Endothelial cell of umbilical vein (primary cell): ENCODE measurements around the gene PDHX. TPM values are rescaled to one million over a fixed set of nuclear protein-coding genes. Genes with fewer than 3 reads are reported as not detected.

ENCODE experiments used
- BruUV-seq: library from RNA; stranded (reverse); fragments of 400-500 nt; replicated peaks from 2 replicates; lab custom pipeline; 2021; lab: Mats Ljungman, UMichigan
- CTCF ChIA-PET: fragments of 300-600, 350-600 bp; sonication (Branson Sonifier 250); formaldehyde crosslinking; loops from one replicate; lab custom pipeline; 2021; ENCODE audit warnings: antibody characterized with exemption, inconsistent platforms; lab: Charles Lee
- POLR2A ChIA-PET: fragments of 300-600, 350-600 bp; sonication (Branson Sonifier 250); formaldehyde crosslinking; loops from one replicate; lab custom pipeline; 2021; ENCODE audit warnings: antibody characterized with exemption, inconsistent platforms; lab: Charles Lee
- DNase-seq: peaks from one replicate; pipeline ENCODE4 v3.0.0-alpha.2; 2011; ENCODE audit warnings: low read depth, low spot score
- FAIRE-seq: peaks from 2 replicates; lab custom pipeline; 2011; peaks lifted over from hg19 to GRCh38; lab: Jason Lieb, UNC
- H2AFZ ChIP-seq: 2 replicates; pipeline ENCODE4 v1.6.0; 2012; ENCODE audit warnings: low read depth, low read length, control low read depth, inconsistent platforms
- H3K27ac ChIP-seq: 2 replicates; pipeline ENCODE4 v1.5.1; 2011; ENCODE audit warnings: low read depth, mild to moderate bottlenecking, control low read depth, low read length, moderate library complexity; ENCODE audit not compliant: insufficient read depth
- H3K27me3 ChIP-seq, 2 experiments: 2 replicates each; pipeline versions ENCODE4 v1.6.0 to v1.6.1; 2011; ENCODE audit warnings: low read length in 2 of 2, mixed read lengths in 1 of 2; ENCODE audit not compliant: control insufficient read depth in 2 of 2, insufficient read depth in 2 of 2
- H3K36me3 ChIP-seq, 2 experiments: 2 replicates in 1 of 2; 3 replicates in 1 of 2; pipeline ENCODE4 v1.5.1; 2011; ENCODE audit warnings: low read length in 2 of 2, mild to moderate bottlenecking in 1 of 2, moderate library complexity in 1 of 2; ENCODE audit not compliant: control insufficient read depth in 2 of 2, insufficient read depth in 2 of 2; ENCODE audit errors: extremely low read depth in 1 of 2
- H3K4me1 ChIP-seq: 3 replicates; pipeline ENCODE4 v1.5.1; 2011; ENCODE audit warnings: mild to moderate bottlenecking, low read length; ENCODE audit not compliant: control insufficient read depth, insufficient read depth; ENCODE audit errors: extremely low read depth
- H3K4me2 ChIP-seq: 2 replicates; pipeline ENCODE4 v1.6.1; 2011; ENCODE audit warnings: low read length, control low read depth, mixed read lengths; ENCODE audit not compliant: insufficient read depth
- H3K4me3 ChIP-seq, 3 experiments: fragments of 200-600 bp in 1 of 3; sonication (generic), shearing (Covaris generic) in 1 of 3; replicated peaks in 1 of 3; 2 replicates each; pipeline ENCODE4 v1.5.1; 2011 to 2016; ENCODE audit warnings: control low read depth in 3 of 3, low read length in 3 of 3, mild to moderate bottlenecking in 2 of 3, inconsistent platforms in 1 of 3, low read depth in 1 of 3, moderate library complexity in 1 of 3; ENCODE audit not compliant: insufficient read depth in 1 of 3
- H3K79me2 ChIP-seq: 2 replicates; pipeline ENCODE4 v1.6.0; 2012; ENCODE audit warnings: low read length, inconsistent platforms; ENCODE audit not compliant: control insufficient read depth, insufficient read depth
- H3K9ac ChIP-seq: replicated peaks from 2 replicates; pipeline ENCODE3; 2011; ENCODE audit warnings: low read length, control low read depth; ENCODE audit not compliant: insufficient read depth; ENCODE audit errors: extremely low read depth
- H3K9me1 ChIP-seq: replicated peaks from 3 replicates; pipeline ENCODE4 v1.6.0; 2011; ENCODE audit warnings: mild to moderate bottlenecking, low read length; ENCODE audit not compliant: control insufficient read depth, insufficient read depth; ENCODE audit errors: extremely low read depth
- H3K9me3 ChIP-seq: replicated peaks from 2 replicates; pipeline ENCODE4 v1.5.1; 2012; ENCODE audit warnings: low read length, inconsistent platforms; ENCODE audit not compliant: control insufficient read depth, insufficient read depth
- H4K20me1 ChIP-seq: replicated peaks from 2 replicates; pipeline ENCODE3; 2011; ENCODE audit warnings: mild to moderate bottlenecking, low read length; ENCODE audit not compliant: control insufficient read depth, insufficient read depth; ENCODE audit errors: extremely low read depth
- CTCF ChIP-seq, 2 donors: IDR thresholded peaks; 1 replicate in 1 of 2; 2 replicates in 1 of 2; pipeline ENCODE4 v1.5.1; 2011; ENCODE audit warnings: low read length in 2 of 2, mild to moderate bottlenecking in 2 of 2, moderate library complexity in 2 of 2, control low read depth in 1 of 2, inconsistent platforms in 1 of 2, low read depth in 1 of 2; ENCODE audit not compliant: insufficient read depth in 1 of 2; ENCODE audit errors: extremely low read depth in 1 of 2
- FOS ChIP-seq: IDR thresholded peaks from 2 replicates; pipeline ENCODE4 v1.6.1; 2011; ENCODE audit warnings: mild to moderate bottlenecking, low read length, moderate library complexity, borderline replicate concordance; ENCODE audit not compliant: insufficient read depth
- GATA2 ChIP-seq: IDR thresholded peaks from 2 replicates; pipeline ENCODE4 v1.7.0; 2011; ENCODE audit warnings: low read depth, mild to moderate bottlenecking, moderate library complexity, mixed read lengths, low read length; ENCODE audit not compliant: insufficient read length, insufficient read depth
- JUN ChIP-seq: IDR thresholded peaks from 2 replicates; pipeline ENCODE4 v1.6.1; 2011; ENCODE audit warnings: borderline replicate concordance, low read depth; ENCODE audit not compliant: insufficient read length, insufficient read depth
- MAX ChIP-seq: IDR thresholded peaks from 2 replicates; pipeline ENCODE4 v1.6.1; 2011; ENCODE audit not compliant: insufficient read depth, insufficient read length
- MYC ChIP-seq: IDR thresholded peaks from one replicate; pipeline ENCODE4 v1.6.1; 2011; ENCODE audit warnings: mild to moderate bottlenecking, low read depth, low read length
- dilution Hi-C: fragments of 300-500 bp; cut with MboI; formaldehyde crosslinking; loops from one replicate; pipeline ENCODE4 v1.15.0; 2019; ENCODE audit warnings: low sequenced_read_pairs; ENCODE audit not compliant: extremely low pct_ligation_motif_present
- intact Hi-C: fragments of 100-400 bp; cut with micrococcal nuclease; formaldehyde crosslinking; loops from one replicate; pipeline ENCODE4 v1.10.0; 2022
- polyA plus RNA-seq, 4 experiments: library from polyadenylated mRNA; depleted of rRNA in 3 of 4; stranded (reverse) in 3 of 4; unstranded in 1 of 4; fragments of >200 nt; gene quantifications; 2 replicates each; pipeline versions ENCODE4 v1.2.1 to v1.2.3, GENCODE V29; 2011 to 2012; ENCODE audit warnings: missing spikeins in 1 of 4
- total RNA-seq: library from RNA; stranded (reverse); gene quantifications from 2 replicates; pipeline ENCODE4 v1.2.3, GENCODE V29; 2021

The PDHX gene
- total and polyA plus RNA-seq, 2 donors (not counting 3 experiments of a cell fraction or from before 2014, with no cell fraction given): 10.5 to 30.5 TPM

GRCh38 chr11:34963351-34963750, 46.9 kb downstream of the PDHX start:
- dilution Hi-C loops: no loop called here
- CTCF ChIA-PET: no interaction called here
- no peaks in the 10 kb centered on the region for H3K36me3 ChIP-seq

More at GRCh38 chr11:34963351-34963750, 46.9 kb downstream of the PDHX start:
- no peaks in the 10 kb centered on the region for H3K4me1 ChIP-seq
- DNase-seq: no peak
- no peak overlapping the region for H3K4me2 ChIP-seq
- no peak overlapping the region for H3K27ac ChIP-seq
- H3K9ac ChIP-seq: no peak overlapping the region
- no peak overlapping the region for H3K4me3 ChIP-seq
- H3K79me2 ChIP-seq: no peaks in the 10 kb centered on the region
- FAIRE-seq: no peak
- no peaks in the 10 kb centered on the region for H3K9me3 ChIP-seq
- BruUV-seq: no TSS peak
- no peaks in the 10 kb centered on the region for H4K20me1 ChIP-seq
- H3K9me1 ChIP-seq: no peaks in the 10 kb centered on the region
- no peak overlapping the region for H2AFZ ChIP-seq
- H3K27me3 ChIP-seq: no peaks in the 10 kb centered on the region
- POLR2A ChIA-PET: no interaction called here
- no peak for TF ChIP-seq GATA2
- no peak for TF ChIP-seq JUN
- TF ChIP-seq MAX: no peak
- TF ChIP-seq CTCF (IDR thresholded peaks at IDR 0.05; ENCODE audit: extremely low read depth in 1 of 2, insufficient read depth in 1 of 2, low read depth in 1 of 2, low read length in 2 of 2): no peak
- TF ChIP-seq MYC: no peak
- no peak for TF ChIP-seq FOS
- intact Hi-C loops: no loop called here
